Ishikawa (cell line): Measurements from ENCODE around the gene GNB1L.

Source experiments
- CEBPB ChIP-seq: IDR thresholded peaks from 2 replicates; pipeline ENCODE4 v1.6.1; 2012
- CREB1 ChIP-seq: IDR thresholded peaks from 2 replicates; pipeline ENCODE4 v1.6.1; 2012; ENCODE audit warnings: low read depth
- EGR1 ChIP-seq: IDR thresholded peaks from 2 replicates; pipeline ENCODE4 v1.6.1; 2012
- EP300 ChIP-seq: IDR thresholded peaks from 2 replicates; pipeline ENCODE4 v1.6.1; 2012; ENCODE audit warnings: borderline replicate concordance
- FOXM1 ChIP-seq: IDR thresholded peaks from 2 replicates; pipeline ENCODE4 v1.6.1; 2012; ENCODE audit warnings: low read depth, borderline replicate concordance
- NFIC ChIP-seq: IDR thresholded peaks from 2 replicates; pipeline ENCODE4 v1.6.1; 2012
- RAD21 ChIP-seq: IDR thresholded peaks from 2 replicates; pipeline ENCODE4 v1.6.1; 2012; ENCODE audit warnings: low read depth
- TAF1 ChIP-seq: IDR thresholded peaks from 2 replicates; pipeline ENCODE4 v1.6.1; 2012; ENCODE audit warnings: low read depth, mild to moderate bottlenecking
- TCF12 ChIP-seq: IDR thresholded peaks from 2 replicates; pipeline ENCODE4 v1.6.1; 2012; ENCODE audit warnings: low read depth
- TEAD4 ChIP-seq: IDR thresholded peaks from 2 replicates; pipeline ENCODE4 v1.6.1; 2012
- YY1 ChIP-seq: IDR thresholded peaks from 2 replicates; pipeline ENCODE4 v1.6.1; 2012; ENCODE audit warnings: low read depth
- ZBTB7A ChIP-seq: IDR thresholded peaks from 2 replicates; pipeline ENCODE4 v1.6.1; 2012; ENCODE audit warnings: low read depth
- TF ChIP-seq, protein P1 (sequence below): IDR thresholded peaks from 2 replicates; pipeline ENCODE4 v1.6.1; 2012; ENCODE audit warnings: low read depth, mild to moderate bottlenecking
- TF ChIP-seq, protein P2 (sequence below): IDR thresholded peaks from 2 replicates; pipeline ENCODE4 v1.6.1; 2012
- TF ChIP-seq, protein P3 (sequence below): IDR thresholded peaks from 2 replicates; pipeline ENCODE4 v1.6.1; 2012

The GNB1L gene

GRCh38 chr22:19773470-19774040, 81.1 kb downstream of the GNB1L start:
- TF ChIP-seq RAD21 (no peak), CEBPB (no peak), NFIC (no peak), TEAD4 (no peak), YY1 (no peak)
- TF ChIP-seq, protein P1, sequence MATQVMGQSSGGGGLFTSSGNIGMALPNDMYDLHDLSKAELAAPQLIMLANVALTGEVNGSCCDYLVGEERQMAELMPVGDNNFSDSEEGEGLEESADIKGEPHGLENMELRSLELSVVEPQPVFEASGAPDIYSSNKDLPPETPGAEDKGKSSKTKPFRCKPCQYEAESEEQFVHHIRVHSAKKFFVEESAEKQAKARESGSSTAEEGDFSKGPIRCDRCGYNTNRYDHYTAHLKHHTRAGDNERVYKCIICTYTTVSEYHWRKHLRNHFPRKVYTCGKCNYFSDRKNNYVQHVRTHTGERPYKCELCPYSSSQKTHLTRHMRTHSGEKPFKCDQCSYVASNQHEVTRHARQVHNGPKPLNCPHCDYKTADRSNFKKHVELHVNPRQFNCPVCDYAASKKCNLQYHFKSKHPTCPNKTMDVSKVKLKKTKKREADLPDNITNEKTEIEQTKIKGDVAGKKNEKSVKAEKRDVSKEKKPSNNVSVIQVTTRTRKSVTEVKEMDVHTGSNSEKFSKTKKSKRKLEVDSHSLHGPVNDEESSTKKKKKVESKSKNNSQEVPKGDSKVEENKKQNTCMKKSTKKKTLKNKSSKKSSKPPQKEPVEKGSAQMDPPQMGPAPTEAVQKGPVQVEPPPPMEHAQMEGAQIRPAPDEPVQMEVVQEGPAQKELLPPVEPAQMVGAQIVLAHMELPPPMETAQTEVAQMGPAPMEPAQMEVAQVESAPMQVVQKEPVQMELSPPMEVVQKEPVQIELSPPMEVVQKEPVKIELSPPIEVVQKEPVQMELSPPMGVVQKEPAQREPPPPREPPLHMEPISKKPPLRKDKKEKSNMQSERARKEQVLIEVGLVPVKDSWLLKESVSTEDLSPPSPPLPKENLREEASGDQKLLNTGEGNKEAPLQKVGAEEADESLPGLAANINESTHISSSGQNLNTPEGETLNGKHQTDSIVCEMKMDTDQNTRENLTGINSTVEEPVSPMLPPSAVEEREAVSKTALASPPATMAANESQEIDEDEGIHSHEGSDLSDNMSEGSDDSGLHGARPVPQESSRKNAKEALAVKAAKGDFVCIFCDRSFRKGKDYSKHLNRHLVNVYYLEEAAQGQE: no peak
- TF ChIP-seq, protein P2, sequence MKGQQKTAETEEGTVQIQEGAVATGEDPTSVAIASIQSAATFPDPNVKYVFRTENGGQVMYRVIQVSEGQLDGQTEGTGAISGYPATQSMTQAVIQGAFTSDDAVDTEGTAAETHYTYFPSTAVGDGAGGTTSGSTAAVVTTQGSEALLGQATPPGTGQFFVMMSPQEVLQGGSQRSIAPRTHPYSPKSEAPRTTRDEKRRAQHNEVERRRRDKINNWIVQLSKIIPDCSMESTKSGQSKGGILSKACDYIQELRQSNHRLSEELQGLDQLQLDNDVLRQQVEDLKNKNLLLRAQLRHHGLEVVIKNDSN: no peak

- TF ChIP-seq TEAD4: no peak
- no peak for TF ChIP-seq RAD21
- TF ChIP-seq, protein P1: no peak
- TF ChIP-seq, protein P3, sequence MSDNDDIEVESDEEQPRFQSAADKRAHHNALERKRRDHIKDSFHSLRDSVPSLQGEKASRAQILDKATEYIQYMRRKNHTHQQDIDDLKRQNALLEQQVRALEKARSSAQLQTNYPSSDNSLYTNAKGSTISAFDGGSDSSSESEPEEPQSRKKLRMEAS: no peak
- TF ChIP-seq NFIC: no peak
- TF ChIP-seq TCF12: no peak
Observed at GRCh38 chr22:19772673-19773469, 81.8 kb downstream of the GNB1L start.

DNA sequence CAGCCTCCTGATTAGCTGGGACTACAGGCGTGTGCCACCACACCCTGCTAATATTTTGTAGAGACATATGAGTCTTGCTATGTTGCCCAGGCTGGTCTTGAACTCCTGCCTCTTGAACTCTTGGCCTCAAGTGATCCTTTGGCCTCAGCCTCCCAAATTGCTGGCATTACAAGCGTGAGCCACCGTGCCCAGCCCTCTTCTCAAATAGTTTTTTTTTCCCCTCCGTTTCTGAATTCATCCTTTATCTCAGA, 82.3 kb downstream of the GNB1L start:
- TF ChIP-seq RAD21 (no peak), NFIC (no peak), TCF12 (no peak), EGR1 (no peak), EP300 (no peak)
- TF ChIP-seq, protein P3: no peak

DNA sequence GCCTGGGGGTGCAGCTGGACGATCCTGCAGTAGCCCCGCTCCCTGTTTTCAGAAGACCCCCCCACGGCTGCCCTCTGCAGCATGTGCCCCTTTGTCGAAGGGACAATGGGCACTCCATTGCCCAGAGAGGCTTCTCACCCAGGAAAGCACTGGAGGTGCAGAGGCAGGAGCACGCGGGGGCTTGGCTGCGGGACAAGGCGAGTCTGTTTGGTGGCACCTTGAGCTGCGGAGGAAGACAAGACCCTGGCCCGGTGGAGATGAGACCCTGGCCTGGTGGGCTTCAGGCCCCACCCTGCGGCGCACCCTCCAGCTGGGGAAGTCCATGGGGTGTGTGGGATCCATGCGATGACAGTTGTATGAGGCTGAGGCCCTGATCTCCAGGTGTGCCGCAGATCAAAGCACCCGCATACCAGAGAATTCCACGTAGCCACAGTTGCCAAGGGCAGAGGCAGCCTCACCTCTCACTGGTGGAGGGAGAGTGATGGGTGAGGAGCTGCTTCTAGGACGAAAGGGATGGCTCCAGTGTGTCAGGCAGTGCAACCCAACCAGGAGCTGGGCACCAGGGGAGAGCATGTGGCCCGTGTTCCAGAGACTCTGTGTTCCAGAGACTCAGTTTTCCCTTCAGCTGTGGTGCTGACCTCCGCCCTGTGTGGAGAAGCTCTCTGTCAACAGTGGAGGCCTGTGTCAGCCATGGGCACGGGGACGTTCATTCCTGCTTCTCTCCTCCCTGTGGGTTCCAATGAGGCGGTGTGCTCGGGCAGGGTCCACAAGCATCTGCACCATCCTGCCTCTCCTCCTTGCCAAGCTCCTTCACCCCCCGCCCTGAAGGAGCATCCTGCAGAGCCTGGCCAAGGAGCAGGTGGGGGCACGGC, 84.1 kb downstream of the GNB1L start:
- TF ChIP-seq, protein P2: no peak
- TF ChIP-seq TCF12: no peak
- no peak for TF ChIP-seq EGR1
- no peak for TF ChIP-seq CEBPB

GRCh38 chr22:19769393-19769715, 85.3 kb downstream of the GNB1L start:
- TF ChIP-seq CREB1 (no peak), FOXM1 (no peak), ZBTB7A (no peak), EGR1 (no peak), TCF12 (no peak), TAF1 (no peak), EP300 (no peak), RAD21 (no peak), TEAD4 (no peak), CEBPB (no peak), NFIC (no peak), YY1 (no peak)
- TF ChIP-seq, protein P1: no peak
- TF ChIP-seq, protein P3: no peak
- TF ChIP-seq, protein P2: no peak
